ENCODE data around the gene VSIG10L2.

GRCh38 chr11:125930076-125930450 lies 15.8 kb upstream of the VSIG10L2 start:
- no peak for TF ChIP-seq EZH2phosphoT487 (IDR thresholded peaks at IDR 0.05; ENCODE audit: insufficient read depth, low read depth)
- TF ChIP-seq EZH2 (IDR thresholded peaks at IDR 0.05; ENCODE audit: insufficient read depth, poor library complexity, severe bottlenecking), result no peak

Measured in GM23248 (cell line).